Neutrophil (primary cell): ENCODE data around the gene OSBPL2.

Experiments
- H3K27ac ChIP-seq: fragments of 200-600 bp; sonication (generic); 2 replicates; pipeline ENCODE4 v1.5.1; 2016; ENCODE audit warnings: mild to moderate bottlenecking, moderate library complexity
- H3K27me3 ChIP-seq: fragments of 200-600 bp; sonication (generic); 2 replicates; pipeline ENCODE4 v1.6.0; 2016; ENCODE audit warnings: mild to moderate bottlenecking
- H3K36me3 ChIP-seq: fragments of 200-600 bp; sonication (generic); 2 replicates; pipeline ENCODE4 v1.5.1; 2017
- H3K4me1 ChIP-seq, 2 experiments: fragments of 200-600 bp in 1 of 2; sonication (generic) in 1 of 2; 1 replicate in 1 of 2; 2 replicates in 1 of 2; pipeline versions ENCODE4 v1.5.1 to v1.6.1; 2013 to 2016; ENCODE audit warnings: low read depth in 1 of 2, low read length in 1 of 2, mild to moderate bottlenecking in 1 of 2, moderate library complexity in 1 of 2; ENCODE audit not compliant: control insufficient read depth in 1 of 2, insufficient read depth in 1 of 2
- H3K4me3 ChIP-seq, 2 experiments: fragments of 200-600 bp in 1 of 2; sonication (generic) in 1 of 2; 1 replicate in 1 of 2; 2 replicates in 1 of 2; pipeline ENCODE4 v1.5.1; 2013 to 2016; ENCODE audit warnings: low read depth in 1 of 2, low read length in 1 of 2, mild to moderate bottlenecking in 1 of 2, moderate library complexity in 1 of 2
- H3K9me3 ChIP-seq: fragments of 200-600 bp; sonication (generic); 2 replicates; pipeline ENCODE4 v1.5.1; 2016
- CTCF ChIP-seq: fragments of 200-600 bp; sonication (generic); IDR thresholded peaks from 2 replicates; pipeline ENCODE4 v1.5.1; 2016; ENCODE audit warnings: antibody characterized with exemption

OSBPL2 gene

GRCh38 chr20:62276439-62276838, 38.1 kb downstream of the OSBPL2 start:
- Histone ChIP-seq H3K9me3 (no peaks in the 10 kb centered on the region), H3K4me3 (no peak overlapping the region), H3K27ac (no peak overlapping the region), H3K36me3 (peaks cover 99% of the 10 kb centered on the region), H3K27me3 (no peaks in the 10 kb centered on the region), H3K4me1 (no peaks in the 10 kb centered on the region)
- TF ChIP-seq CTCF, result no peak

GRCh38 chr20:62277253-62277652, 38.9 kb downstream of the OSBPL2 start:
- Histone ChIP-seq H3K27ac (no peak overlapping the region), H3K9me3 (no peaks in the 10 kb centered on the region), H3K4me3 (no peak overlapping the region), H3K36me3 (peaks cover 99% of the 10 kb centered on the region), H3K4me1 (no peaks in the 10 kb centered on the region), H3K27me3 (no peaks in the 10 kb centered on the region)
- no peak for TF ChIP-seq CTCF

- H3K36me3 ChIP-seq, result peaks cover 99% of the 10 kb centered on the region
- no peak for TF ChIP-seq CTCF
- H3K27me3 ChIP-seq, result no peaks in the 10 kb centered on the region
- no peak overlapping the region for H3K27ac ChIP-seq
- no peak overlapping the region for H3K4me3 ChIP-seq
- no peaks in the 10 kb centered on the region for H3K9me3 ChIP-seq
- no peaks in the 10 kb centered on the region for H3K4me1 ChIP-seq
Measured at GRCh38 chr20:62280303-62280702, 42.0 kb downstream of the OSBPL2 start.

- Histone ChIP-seq H3K27me3 (no peaks in the 10 kb centered on the region), H3K4me1 (no peaks in the 10 kb centered on the region), H3K9me3 (no peaks in the 10 kb centered on the region), H3K4me3 (no peak overlapping the region), H3K27ac (no peak overlapping the region), H3K36me3 (peaks cover 99% of the 10 kb centered on the region)
- TF ChIP-seq CTCF, result no peak
Measured at GRCh38 chr20:62281161-62281933, 43.0 kb downstream of the OSBPL2 start.

DNA sequence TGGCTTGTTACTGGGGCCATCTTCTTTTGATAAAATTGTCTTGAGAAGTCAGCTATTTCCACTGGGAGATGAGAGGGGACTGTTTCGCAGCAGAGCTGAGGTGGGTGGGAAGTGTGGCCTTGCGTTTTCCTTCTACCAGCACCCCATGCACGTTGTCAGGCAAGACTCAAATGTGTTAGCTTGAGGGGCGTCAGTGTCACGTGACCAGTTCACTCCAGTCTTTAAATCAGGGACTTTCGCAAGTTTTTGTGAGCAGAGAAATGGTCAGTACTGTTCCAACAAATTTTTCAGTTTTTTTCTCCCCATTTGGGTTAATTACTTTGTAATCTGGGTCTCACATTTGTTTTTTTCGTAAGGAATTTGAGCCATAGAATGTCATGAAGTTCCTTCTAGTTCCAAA, 43.8 kb downstream of the OSBPL2 start:
- Histone ChIP-seq H3K27ac (no peak overlapping the region), H3K4me1 (no peaks in the 10 kb centered on the region), H3K4me3 (no peak overlapping the region), H3K36me3 (peaks cover 100% of the 10 kb centered on the region), H3K27me3 (no peaks in the 10 kb centered on the region), H3K9me3 (no peaks in the 10 kb centered on the region)
- no peak for TF ChIP-seq CTCF
